G401 (cell line): ENCODE measurements around the gene ESRRA. TPM values are rescaled to one million over a fixed set of nuclear protein-coding genes. Genes with fewer than 3 reads are reported as not detected.

Experiments
- DNase-seq: peaks from one replicate; pipeline ENCODE4 v3.0.0-alpha.2; 2015; ENCODE audit warnings: low spot score
- in situ Hi-C: cut with HindIII; loops from 2 replicates; pipeline ENCODE4 v1.10.0; 2016; ENCODE audit warnings: low sequenced_read_pairs, mixed read lengths
- total RNA-seq: library from RNA; depleted of rRNA; stranded (reverse); fragments of >200 nt; shearing (Covaris generic); gene quantifications from 2 replicates; pipeline ENCODE4 v1.2.3, GENCODE V29; 2014

ESRRA gene
- total RNA-seq, 1 experiment from 2014 or later: 42.0 TPM

DNA sequence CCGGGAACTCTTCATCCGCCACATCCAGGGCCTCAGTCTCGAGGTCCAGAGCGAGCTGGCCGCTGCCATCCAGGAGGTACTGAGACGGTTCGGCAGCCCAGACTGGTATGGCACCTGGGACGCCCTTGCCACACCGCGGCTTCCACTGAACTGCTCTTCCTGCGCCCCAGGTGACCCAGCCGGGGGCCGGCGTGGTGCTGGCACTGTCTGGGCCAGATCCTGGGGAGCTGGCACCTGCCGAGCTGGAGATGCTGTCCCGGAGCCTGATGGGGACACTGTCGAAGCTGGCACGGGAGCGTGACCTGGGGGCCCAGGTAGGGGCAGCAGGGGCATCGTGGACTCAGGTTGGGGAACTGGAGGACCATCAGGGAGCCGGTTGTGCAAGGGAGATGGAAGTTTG is 36.1 kb downstream of the ESRRA start:
- in situ Hi-C loops: no loop called here
- DNase-seq: no peak

DNA sequence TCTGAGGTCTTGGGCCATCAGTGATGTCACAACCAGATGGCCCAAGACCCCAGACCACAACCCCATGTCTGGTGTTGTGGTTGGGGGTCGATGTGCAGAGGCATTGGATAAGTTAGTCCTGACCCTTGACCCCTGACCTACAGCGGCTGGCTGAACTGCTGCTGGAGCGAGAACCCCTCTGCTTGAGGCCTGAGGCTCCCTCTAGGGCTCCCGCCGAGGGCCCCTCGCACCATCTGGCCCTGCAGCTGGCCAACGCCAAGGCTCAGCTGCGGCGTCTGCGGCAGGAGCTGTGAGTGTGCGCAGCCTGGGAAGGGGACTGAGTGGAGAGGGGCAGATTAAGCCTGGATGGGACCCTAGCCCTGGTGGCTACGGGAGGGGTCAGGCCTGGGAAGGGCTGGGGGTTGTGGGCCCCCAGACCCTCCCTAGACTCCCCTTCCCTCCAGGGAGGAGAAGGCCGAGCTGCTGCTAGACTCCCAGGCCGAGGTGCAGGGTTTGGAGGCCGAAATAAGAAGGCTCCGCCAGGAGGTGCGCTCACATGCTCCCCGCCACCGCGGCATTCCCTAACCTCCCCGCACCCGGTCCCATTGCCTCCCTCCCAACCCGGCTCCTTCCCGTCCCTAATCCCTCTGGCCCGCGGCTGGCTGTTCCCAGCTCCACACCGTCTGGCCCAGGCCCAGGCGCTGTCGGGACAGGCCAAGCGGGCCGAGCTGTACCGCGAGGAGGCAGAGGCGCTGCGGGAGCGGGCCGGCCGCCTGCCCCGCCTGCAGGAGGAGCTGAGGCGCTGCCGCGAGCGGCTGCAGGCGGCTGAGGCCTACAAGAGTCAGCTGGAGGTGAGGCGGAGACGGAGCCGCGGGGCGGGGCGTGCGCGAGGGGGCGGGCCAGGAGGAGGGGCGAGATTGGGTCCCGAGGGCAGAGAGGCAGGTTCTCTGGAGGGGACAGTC is 36.8 kb downstream of the ESRRA start:
- DNase-seq: peak; percentile 90
- in situ Hi-C loops: no loop called here

DNA sequence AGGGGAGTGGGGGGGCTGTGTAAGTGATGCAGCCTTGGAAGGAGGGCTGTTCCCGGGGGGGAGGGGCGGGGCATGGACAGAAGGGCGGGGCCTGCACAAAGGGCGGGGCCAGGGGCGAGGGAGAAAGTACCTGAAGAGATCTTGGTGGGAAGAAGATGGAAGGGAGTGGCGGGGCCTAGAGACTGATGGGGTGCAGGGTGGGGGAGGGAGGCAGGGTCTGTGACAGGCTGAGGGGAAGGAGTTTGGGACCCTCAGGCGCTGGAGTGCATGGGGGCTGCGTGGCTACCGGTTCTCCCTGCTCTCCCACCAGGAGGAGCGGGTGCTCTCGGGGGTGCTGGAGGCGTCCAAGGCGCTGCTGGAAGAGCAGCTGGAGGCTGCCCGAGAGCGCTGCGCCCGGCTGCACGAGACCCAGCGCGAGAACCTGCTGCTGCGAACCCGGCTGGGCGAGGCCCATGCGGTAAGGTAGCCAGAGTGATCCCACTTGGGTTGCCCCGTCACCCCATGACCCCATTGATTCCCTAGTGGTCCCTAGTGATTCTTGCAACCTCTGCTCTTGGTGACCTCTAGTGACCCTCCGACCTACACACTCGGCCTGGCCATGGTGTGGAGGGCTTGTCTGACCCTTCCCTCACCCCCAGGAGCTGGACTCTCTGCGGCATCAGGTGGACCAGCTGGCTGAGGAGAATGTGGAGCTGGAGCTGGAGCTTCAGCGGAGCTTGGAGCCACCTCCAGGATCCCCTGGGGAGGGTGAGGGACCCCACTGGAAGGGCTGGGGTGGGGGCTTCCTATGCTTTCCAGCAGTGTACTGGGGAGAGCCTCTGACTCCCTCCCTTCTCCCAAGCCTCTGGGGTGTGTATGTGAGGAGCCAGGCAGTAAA is 37.8 kb downstream of the ESRRA start:
- in situ Hi-C loops: no loop called here

DNA sequence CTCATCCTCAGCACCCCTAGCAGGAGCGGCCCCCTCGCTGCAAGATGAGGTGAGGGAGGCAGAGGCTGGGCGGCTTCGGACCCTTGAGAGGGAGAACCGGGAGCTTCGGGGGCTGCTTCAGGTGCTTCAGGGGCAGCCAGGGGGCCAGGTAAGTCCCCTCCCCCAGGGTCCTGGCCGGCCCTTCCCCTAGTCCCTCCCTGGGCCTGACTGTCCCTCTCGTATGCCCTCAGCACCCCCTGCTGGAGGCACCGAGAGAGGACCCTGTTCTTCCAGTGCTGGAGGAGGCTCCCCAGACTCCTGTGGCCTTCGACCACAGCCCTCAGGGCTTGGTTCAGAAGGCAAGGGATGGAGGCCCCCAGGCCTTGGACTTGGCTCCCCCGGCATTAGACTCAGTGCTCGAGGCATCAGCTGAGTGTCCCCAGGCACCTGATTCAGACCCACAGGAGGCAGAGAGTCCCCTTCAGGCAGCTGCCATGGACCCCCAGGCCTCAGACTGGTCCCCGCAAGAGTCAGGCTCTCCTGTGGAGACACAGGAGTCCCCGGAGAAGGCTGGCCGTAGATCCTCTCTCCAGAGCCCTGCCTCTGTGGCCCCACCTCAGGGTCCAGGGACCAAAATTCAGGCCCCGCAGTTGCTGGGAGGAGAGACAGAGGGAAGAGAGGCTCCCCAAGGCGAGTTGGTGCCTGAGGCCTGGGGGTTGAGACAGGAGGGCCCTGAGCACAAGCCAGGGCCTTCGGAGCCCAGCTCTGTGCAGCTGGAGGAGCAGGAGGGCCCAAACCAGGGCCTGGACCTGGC is 38.6 kb downstream of the ESRRA start:
- in situ Hi-C loops: no loop called here

More for the DNA sequence above, 37.8 kb downstream of the ESRRA start:
- DNase-seq: no peak

DNA sequence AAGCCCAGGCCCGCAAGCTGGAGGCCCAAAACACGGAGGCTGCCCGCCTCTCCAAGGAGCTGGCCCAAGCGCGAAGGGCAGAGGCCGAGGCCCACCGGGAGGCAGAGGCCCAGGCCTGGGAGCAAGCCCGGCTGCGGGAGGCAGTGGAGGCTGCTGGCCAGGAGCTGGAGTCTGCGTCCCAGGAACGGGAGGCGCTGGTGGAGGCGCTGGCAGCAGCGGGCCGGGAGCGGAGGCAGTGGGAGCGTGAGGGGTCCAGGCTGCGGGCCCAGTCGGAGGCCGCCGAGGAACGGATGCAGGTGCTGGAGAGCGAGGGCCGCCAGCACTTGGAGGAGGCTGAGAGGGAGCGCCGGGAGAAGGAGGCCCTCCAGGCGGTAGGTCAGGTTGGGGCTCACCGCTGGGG is 39.5 kb downstream of the ESRRA start:
- in situ Hi-C loops: no loop called here
- DNase-seq: no peak

More for the DNA sequence above, 38.6 kb downstream of the ESRRA start:
- DNase-seq: peak; percentile 52

DNA sequence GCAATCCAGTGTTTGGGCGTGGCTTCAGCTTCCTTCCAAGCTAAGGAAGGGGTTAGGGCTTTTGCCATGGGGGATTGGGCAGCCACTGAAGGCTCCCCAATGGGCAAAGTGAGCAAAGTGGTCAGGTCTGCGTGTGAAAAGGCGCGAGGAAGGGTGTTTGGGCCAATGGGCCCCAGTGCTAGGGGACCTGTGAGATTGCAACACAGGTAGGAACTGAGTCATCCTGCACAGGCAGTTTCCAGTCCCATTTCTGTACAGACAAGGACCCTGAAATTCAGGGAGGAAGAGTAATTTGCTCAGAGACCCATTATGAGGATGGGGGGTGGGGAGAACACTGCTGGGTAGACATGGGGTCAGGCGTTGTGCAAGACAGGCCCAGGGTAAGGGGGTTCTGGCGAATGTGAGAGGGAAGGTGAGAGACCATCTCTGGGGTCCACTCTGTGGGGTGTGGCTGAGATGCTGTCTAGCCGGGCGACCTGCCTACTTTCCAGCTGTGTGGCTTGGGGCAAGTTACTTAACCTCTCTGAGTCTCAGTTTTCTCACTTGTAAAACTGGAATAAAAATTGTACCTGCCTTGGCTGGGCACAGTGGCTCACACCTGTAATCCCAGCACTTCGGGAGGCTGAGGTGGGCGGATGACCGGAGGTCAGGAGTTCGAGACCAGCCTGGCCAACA is 42.0 kb downstream of the ESRRA start:
- DNase-seq: no peak
- in situ Hi-C loops: no loop called here

DNA sequence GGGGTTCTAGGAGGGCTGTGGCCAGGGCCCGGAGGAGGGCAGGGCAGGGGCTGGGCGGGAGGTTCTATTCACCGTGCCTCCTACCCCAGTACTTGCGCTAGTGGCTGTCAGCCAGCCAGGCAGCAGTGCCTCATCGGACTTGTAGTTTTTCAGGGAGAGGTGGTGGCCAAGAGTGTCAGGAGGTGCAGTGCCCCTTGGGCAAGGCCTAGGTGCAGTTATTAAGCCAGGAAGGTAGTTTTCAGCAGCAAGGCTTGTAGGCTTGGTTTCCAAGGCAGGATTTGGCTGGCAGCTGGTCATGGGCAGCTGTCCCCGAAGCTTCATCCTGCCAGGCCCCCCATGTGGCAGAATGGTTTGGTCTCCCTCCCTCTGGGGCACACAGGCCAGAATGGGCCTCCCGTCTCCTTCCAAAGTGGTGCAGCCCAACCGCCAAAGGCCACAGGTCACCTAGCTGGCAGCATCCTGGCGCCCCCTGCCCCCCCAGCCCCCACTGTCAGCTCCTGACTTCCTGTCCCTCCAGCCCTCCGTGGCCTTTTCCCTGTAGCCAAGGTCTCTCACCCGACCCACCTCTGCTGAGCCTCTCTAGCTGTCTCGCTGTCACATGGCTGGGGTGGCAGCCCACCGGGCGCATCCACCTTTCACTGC is 43.2 kb downstream of the ESRRA start:
- in situ Hi-C loops: no loop called here
- DNase-seq: peak; percentile 88

DNA sequence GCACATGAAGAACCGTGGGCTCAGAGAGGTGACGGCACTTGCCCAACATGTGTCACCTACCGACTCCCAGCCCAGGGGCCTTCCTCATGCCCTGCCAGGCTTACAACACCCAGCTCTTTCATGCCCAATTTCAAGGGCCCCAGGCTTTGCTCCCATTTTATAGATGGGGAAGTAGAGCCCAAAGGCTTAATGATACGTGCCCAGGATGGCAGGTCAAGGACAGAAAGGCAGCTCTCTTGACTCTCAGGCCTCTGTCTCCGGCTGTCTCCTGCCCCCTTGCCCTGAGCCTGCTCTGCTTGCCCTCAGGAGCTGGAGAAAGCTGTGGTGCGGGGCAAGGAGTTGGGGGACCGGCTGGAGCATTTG is 43.7 kb downstream of the ESRRA start:
- no peak for DNase-seq
- in situ Hi-C loops: no loop called here

DNA sequence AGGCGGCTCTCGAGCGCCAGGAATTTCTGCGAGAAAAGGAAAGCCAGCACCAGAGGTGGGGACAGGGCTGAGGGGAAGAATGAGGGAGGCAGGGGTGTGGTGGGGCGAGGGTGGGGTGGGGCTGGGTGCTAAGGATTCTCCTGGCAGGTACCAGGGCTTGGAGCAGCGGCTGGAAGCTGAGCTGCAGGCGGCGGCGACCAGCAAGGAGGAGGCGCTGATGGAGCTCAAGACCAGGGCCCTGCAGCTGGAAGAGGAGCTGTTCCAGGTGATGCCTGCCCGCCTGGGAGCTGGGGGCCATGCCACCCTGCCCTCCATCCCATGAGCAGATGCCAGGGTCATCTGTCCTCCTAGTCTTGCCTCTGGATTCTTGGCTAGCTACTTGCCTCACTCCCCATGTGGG is 44.1 kb downstream of the ESRRA start:
- DNase-seq: no peak
- in situ Hi-C loops: no loop called here

DNA sequence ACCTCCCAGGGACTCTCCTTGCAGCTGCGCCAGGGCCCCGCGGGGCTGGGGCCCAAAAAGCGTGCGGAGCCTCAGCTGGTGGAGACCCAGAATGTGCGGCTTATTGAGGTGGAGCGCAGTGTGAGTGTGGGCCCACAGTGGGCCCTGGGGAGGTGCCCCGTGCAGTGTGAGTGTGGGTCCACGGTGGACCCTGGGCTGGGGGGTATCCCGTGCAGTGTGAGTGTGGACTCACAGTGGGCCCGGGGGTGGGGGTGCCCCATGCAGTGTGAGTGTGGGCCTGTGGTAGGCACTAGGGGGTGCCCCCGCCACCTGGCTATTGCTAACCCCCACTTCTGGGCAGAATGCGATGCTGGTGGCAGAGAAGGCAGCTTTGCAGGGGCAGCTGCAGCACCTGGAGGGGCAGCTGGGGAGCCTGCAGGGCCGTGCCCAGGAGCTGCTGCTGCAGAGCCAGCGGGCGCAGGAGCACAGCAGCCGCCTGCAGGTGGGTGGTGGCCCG is 45.9 kb downstream of the ESRRA start:
- in situ Hi-C loops: no loop called here
- DNase-seq: no peak

DNA sequence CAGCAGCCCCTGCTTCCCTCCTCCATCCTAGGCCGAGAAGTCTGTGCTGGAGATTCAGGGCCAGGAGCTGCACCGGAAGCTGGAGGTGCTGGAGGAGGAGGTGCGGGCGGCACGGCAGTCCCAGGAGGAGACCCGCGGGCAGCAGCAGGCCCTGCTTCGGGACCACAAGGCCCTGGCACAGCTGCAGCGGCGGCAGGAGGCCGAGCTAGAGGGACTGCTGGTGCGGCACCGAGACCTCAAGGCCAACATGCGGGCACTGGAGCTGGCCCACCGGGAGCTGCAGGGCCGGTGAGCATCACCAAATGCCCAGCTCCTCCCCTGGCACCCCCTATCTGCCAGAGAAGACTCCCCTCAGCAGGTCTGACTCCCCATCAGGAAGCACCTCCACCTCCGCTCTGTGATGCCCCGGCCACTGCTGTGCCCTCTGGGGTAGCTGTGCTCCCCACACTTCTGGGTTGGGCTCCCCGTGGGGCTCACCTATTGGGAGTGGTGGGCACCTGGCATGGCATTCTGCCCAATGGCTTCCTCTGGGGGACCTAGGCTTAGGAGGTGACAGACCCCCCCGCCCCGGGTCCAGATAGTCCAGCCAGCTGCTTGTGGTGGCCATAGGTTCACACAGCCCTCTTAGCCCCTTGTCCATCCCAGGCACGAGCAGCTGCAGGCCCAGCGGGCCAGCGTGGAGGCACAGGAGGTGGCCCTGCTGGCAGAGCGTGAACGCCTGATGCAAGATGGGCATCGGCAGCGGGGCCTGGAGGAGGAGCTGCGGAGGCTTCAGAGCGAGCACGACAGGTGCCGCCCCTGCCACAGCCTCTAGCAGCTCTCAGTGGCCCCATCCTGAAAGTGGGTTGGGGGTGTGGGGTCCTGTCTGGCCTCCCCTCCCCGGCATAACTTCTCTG is 47.0 kb downstream of the ESRRA start:
- DNase-seq: peak; percentile 75
- in situ Hi-C loops: no loop called here

DNA sequence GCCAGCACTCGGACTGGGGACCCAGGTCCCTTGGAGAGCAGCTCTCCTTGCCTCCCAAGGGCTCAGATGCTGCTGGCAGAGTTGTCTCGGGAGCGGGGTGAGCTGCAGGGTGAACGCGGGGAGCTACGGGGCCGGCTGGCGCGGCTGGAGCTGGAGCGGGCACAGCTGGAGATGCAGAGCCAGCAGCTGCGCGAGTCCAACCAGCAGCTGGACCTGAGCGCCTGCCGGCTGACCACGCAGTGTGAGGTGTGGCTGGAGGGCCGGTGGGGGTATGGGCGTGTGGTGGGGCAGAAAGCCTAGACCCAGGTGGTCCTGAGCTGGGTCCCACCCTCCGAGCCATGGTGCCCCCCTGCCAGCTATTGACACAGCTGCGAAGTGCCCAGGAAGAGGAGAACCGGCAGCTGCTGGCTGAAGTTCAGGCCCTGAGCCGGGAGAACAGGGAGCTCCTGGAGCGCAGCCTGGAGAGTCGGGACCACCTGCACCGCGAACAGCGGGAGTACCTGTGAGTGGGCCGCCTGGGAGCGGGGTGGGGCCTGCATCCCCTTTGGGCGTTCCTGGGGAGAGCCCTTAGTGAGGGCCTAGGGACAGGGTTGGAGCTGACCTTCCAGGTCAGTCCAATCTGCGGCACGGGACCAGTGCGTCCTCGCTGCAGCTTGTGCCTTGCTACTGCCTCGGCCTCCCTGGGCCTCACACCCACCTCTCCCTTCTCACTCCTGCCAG is 47.8 kb downstream of the ESRRA start:
- DNase-seq: peak; percentile 54
- in situ Hi-C loops: no loop called here

DNA sequence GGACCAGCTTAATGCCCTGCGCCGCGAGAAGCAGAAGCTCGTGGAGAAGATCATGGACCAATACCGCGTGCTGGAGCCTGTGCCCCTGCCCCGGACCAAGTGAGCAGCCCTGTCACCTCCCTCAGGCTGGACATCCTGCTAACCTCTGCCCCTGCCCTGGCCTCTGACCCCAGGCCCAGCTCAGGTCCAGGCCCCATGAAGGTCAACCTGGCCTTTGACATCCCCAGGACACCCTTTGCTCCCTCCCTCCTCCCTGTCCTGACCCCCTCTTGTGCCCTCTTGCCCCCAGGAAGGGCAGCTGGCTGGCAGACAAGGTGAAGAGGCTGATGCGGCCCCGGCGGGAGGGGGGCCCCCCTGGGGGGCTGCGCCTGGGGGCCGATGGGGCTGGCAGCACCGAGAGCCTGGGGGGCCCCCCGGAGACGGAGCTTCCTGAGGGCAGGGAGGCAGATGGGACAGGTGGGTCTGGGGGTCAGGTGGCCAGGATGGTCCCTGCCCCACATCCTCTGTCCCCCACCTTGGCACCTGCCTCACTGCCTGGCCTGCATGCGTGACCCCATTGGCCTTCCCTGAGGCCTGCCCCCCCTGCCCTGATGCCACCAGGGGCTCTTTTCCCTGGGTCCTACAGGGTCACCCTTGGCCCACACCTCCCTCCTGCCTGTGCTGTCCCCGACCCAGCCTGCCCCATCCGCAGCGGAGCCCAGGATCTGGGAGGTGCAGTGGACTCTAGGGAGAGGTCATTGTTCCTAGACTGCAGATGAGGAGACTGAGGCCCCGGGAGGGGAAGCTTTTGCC is 48.6 kb downstream of the ESRRA start:
- in situ Hi-C loops: no loop called here
- DNase-seq: no peak

DNA sequence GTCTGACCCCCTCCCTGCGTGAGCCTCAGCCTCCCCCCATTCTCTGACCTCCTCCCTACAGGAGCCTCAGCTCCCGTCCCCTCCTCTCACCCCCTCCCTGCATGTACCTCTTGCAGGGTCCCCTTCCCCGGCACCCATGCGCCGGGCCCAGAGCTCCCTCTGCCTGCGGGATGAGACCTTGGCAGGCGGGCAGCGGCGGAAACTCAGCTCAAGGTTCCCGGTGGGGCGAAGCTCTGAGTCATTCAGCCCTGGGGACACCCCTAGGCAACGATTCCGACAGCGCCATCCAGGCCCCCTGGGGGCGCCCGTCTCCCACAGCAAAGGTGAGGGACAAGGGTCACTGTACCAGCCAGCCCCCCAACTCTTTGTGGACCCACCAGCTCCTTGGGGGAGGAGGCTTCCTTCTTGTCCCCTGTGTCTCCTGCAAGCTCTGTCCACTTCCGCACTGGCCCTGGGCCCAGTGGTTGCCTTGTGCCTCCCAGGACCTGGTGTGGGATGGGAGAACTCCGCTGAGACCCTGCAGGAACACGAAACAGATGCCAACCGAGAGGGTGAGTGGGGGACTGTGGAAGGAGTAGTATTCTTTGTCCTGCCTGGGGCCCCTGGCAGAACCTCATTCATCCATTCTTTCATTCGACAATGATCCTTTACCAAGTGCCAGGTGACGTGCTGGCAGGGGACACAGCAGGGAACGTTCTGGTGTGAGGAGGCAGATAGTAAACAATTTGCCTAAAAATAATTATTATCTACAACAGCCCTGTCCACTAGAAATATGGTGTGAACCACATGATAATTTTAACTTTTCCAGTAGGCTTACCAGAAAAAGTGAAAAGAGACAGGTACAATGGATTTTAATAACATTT is 50.0 kb downstream of the ESRRA start:
- in situ Hi-C loops: no loop called here

More for the DNA sequence above, 50.0 kb downstream of the ESRRA start:
- DNase-seq: peak; percentile 92
